Keratinocyte (primary cell): ENCODE results near the gene TIMM29. TPM values are rescaled to one million over a fixed set of nuclear protein-coding genes. Genes with fewer than 3 reads are reported as not detected.

Experiments
- DNase-seq: peaks from one replicate; pipeline ENCODE4 v3.0.0-alpha.2; 2011; ENCODE audit warnings: low read depth, missing footprints, low spot score
- FAIRE-seq: peaks from 2 replicates; lab custom pipeline; 2011; peaks lifted over from hg19 to GRCh38; lab: Jason Lieb, UNC
- H2AFZ ChIP-seq: 2 replicates; pipeline ENCODE4 v1.6.0; 2012; ENCODE audit warnings: low read length, control low read depth, inconsistent platforms; ENCODE audit not compliant: control insufficient read depth
- H3K27ac ChIP-seq: 2 replicates; pipeline ENCODE4 v1.5.1; 2011; ENCODE audit warnings: low read length; ENCODE audit not compliant: control insufficient read depth, insufficient read depth
- H3K27me3 ChIP-seq: 3 replicates; pipeline ENCODE4 v1.6.0; 2011; ENCODE audit warnings: low read length; ENCODE audit not compliant: control insufficient read depth, insufficient read depth; ENCODE audit errors: extremely low read depth
- H3K36me3 ChIP-seq, 2 experiments: 2 replicates in 1 of 2; 3 replicates in 1 of 2; pipeline ENCODE4 v1.5.1; 2011; ENCODE audit warnings: low read length in 2 of 2, mild to moderate bottlenecking in 1 of 2; ENCODE audit not compliant: control insufficient read depth in 2 of 2, insufficient read depth in 2 of 2; ENCODE audit errors: extremely low read depth in 1 of 2
- H3K4me1 ChIP-seq: 3 replicates; pipeline ENCODE4 v1.5.1; 2011; ENCODE audit warnings: low read length; ENCODE audit not compliant: control insufficient read depth, insufficient read depth; ENCODE audit errors: extremely low read depth
- H3K4me2 ChIP-seq: 3 replicates; pipeline ENCODE4 v1.6.0; 2011; ENCODE audit warnings: low read depth, low read length; ENCODE audit not compliant: control insufficient read depth, insufficient read depth; ENCODE audit errors: extremely low read depth
- H3K4me3 ChIP-seq, 3 experiments: fragments of 200-600 bp in 1 of 3; sonication (generic) in 1 of 3; 2 replicates in 2 of 3; 3 replicates in 1 of 3; pipeline ENCODE4 v1.5.1; 2011 to 2016; ENCODE audit warnings: low read length in 3 of 3, mild to moderate bottlenecking in 3 of 3, control low read depth in 2 of 3, inconsistent platforms in 1 of 3, low read depth in 1 of 3, mixed read lengths in 1 of 3, mixed run types in 1 of 3, moderate library complexity in 1 of 3; ENCODE audit not compliant: control insufficient read depth in 2 of 3, insufficient read depth in 2 of 3; ENCODE audit errors: extremely low read depth in 1 of 3
- H3K79me2 ChIP-seq: 2 replicates; pipeline ENCODE4 v1.6.0; 2012; ENCODE audit warnings: low read length; ENCODE audit not compliant: control insufficient read depth, insufficient read depth
- H3K9ac ChIP-seq: 3 replicates; pipeline ENCODE4 v1.6.0; 2011; ENCODE audit warnings: low read length; ENCODE audit not compliant: control insufficient read depth, insufficient read depth; ENCODE audit errors: extremely low read depth
- H3K9me1 ChIP-seq: 3 replicates; pipeline ENCODE4 v1.6.0; 2011; ENCODE audit warnings: low read length; ENCODE audit not compliant: control insufficient read depth, insufficient read depth; ENCODE audit errors: extremely low read depth
- H3K9me3 ChIP-seq: 2 replicates; pipeline ENCODE4 v1.5.1; 2012; ENCODE audit warnings: low read depth, low read length; ENCODE audit not compliant: control insufficient read depth
- H4K20me1 ChIP-seq: 3 replicates; pipeline ENCODE4 v1.6.0; 2011; ENCODE audit warnings: low read length; ENCODE audit not compliant: control insufficient read depth, insufficient read depth; ENCODE audit errors: extremely low read depth
- CTCF ChIP-seq, 3 experiments: IDR thresholded peaks in 1 of 3; conservative IDR thresholded peaks in 1 of 3; optimal IDR thresholded peaks in 1 of 3; 2 replicates in 2 of 3; 3 replicates in 1 of 3; pipeline versions ENCODE3 to v1.5.1; 2011; ENCODE audit warnings: low read length in 3 of 3, mild to moderate bottlenecking in 3 of 3, moderate library complexity in 2 of 3, control low read depth in 1 of 3, inconsistent platforms in 1 of 3; ENCODE audit not compliant: insufficient read depth in 2 of 3; ENCODE audit errors: extremely low read depth in 1 of 3
- EZH2 ChIP-seq: IDR thresholded peaks from one replicate; pipeline ENCODE4 v1.6.1; 2012; ENCODE audit warnings: inconsistent platforms, mild to moderate bottlenecking, low read length, moderate library complexity
- dilution Hi-C: fragments of 300-500 bp; cut with MboI; formaldehyde crosslinking; loops from one replicate; pipeline ENCODE4 v1.7.0; 2020; ENCODE audit warnings: low sequenced_read_pairs; ENCODE audit not compliant: extremely low pct_ligation_motif_present
- polyA plus RNA-seq, 5 experiments: library from polyadenylated mRNA; depleted of rRNA in 3 of 5; stranded (reverse) in 3 of 5; stranded (forward) in 1 of 5; unstranded in 1 of 5; fragments of >200 nt; gene quantifications; 1 replicate in 1 of 5; 2 replicates in 3 of 5; 3 replicates in 1 of 5; pipeline versions ENCODE4 v1.2.1 to v1.2.3, GENCODE V29; 2011 to 2012; ENCODE audit warnings: missing spikeins in 2 of 5, low read depth in 1 of 5, low replicate concordance in 1 of 5

The TIMM29 gene
- polyA plus RNA-seq, 1 donor (not counting 4 experiments of a cell fraction or from before 2014, with no cell fraction given) = 8.4 TPM

- DNase-seq = no peak
- dilution Hi-C loops = no loop called here
- TF ChIP-seq CTCF (optimal IDR thresholded peaks at IDR 0.05 in 1 of 3, IDR thresholded peaks at IDR 0.05 in 1 of 3, conservative IDR thresholded peaks at IDR 0.05 in 1 of 3; ENCODE audit: extremely low read depth in 1 of 3, insufficient read depth in 2 of 3, low read length in 3 of 3) (no peak), EZH2 (no peak)
Measured at GRCh38 chr19:10916602-10917001, 12.0 kb upstream of the TIMM29 start.

GRCh38 chr19:10918359-10918758, 10.3 kb upstream of the TIMM29 start:
- Histone ChIP-seq H3K4me1 (peaks cover 4% of the 10 kb centered on the region), H3K79me2 (no peaks in the 10 kb centered on the region), H3K27me3 (no peaks in the 10 kb centered on the region), H4K20me1 (no peaks in the 10 kb centered on the region), H3K9me1 (no peaks in the 10 kb centered on the region), H3K9ac (no peak overlapping the region), H3K4me3 (no peak overlapping the region), H3K36me3 (peaks cover 25 to 29% of the 10 kb centered on the region in 2 experiments), H3K4me2 (no peak overlapping the region), H2AFZ (no peak overlapping the region), H3K27ac (no peak overlapping the region), H3K9me3 (no peaks in the 10 kb centered on the region)
- dilution Hi-C loops = no loop called here
- FAIRE-seq = no peak
- DNase-seq = no peak
- TF ChIP-seq CTCF (optimal IDR thresholded peaks at IDR 0.05 in 1 of 3, IDR thresholded peaks at IDR 0.05 in 1 of 3, conservative IDR thresholded peaks at IDR 0.05 in 1 of 3; ENCODE audit: extremely low read depth in 1 of 3, insufficient read depth in 2 of 3, low read length in 3 of 3) (no peak), EZH2 (no peak)

More at GRCh38 chr19:10916602-10917001, 12.0 kb upstream of the TIMM29 start:
- H3K4me3 ChIP-seq = no peak overlapping the region
- H3K79me2 ChIP-seq = no peaks in the 10 kb centered on the region
- H3K9me1 ChIP-seq = no peaks in the 10 kb centered on the region
- H3K36me3 ChIP-seq = peaks cover 26 to 29% of the 10 kb centered on the region in 2 experiments
- no peaks in the 10 kb centered on the region for H4K20me1 ChIP-seq
- no peaks in the 10 kb centered on the region for H3K9me3 ChIP-seq
- no peak overlapping the region for H2AFZ ChIP-seq
- H3K4me2 ChIP-seq = no peak overlapping the region
- no peak for FAIRE-seq
- no peak overlapping the region for H3K9ac ChIP-seq
- peaks cover 4% of the 10 kb centered on the region for H3K4me1 ChIP-seq
- H3K27me3 ChIP-seq = no peaks in the 10 kb centered on the region
- no peak overlapping the region for H3K27ac ChIP-seq
